Measurements from ENCODE around the gene SMIM15.

The SMIM15 gene

GRCh38 chr5:61182449-61182848, 20.2 kb upstream of the SMIM15 start:
- no peaks in the 10 kb centered on the region for H3K9me3 ChIP-seq (ENCODE audit: control insufficient read depth, insufficient read depth, low read depth, low read length)
- no peaks in the 10 kb centered on the region for H3K36me3 ChIP-seq (ENCODE audit: control insufficient read depth in 2 of 2, insufficient read depth in 1 of 2, low read length in 2 of 2)
- TF ChIP-seq ZSCAN5A (tag by site-specific recombination; IDR thresholded peaks at IDR 0.05) (no peak), GFI1B (tag by site-specific recombination; IDR thresholded peaks at IDR 0.05) (no peak), ZNF404 (tag by site-specific recombination; IDR thresholded peaks at IDR 0.05) (no peak), ZNF394 (tag by site-specific recombination; IDR thresholded peaks at IDR 0.05; ENCODE audit: borderline replicate concordance) (no peak), ZNF138 (tag by site-specific recombination; IDR thresholded peaks at IDR 0.05; ENCODE audit: borderline replicate concordance) (no peak), ZNF654 (tag by site-specific recombination; IDR thresholded peaks at IDR 0.05; ENCODE audit: low read depth) (no peak), ZNF16 (tag by site-specific recombination; IDR thresholded peaks at IDR 0.05; ENCODE audit: low read depth) (no peak)
- no peak overlapping the region for H3K27ac ChIP-seq (ENCODE audit: extremely low read depth, low read depth, low read length)
- H3K4me3 ChIP-seq (ENCODE audit: low read depth, low read length): no peak overlapping the region
- CTCF ChIA-PET: no interaction called here
- POLR2A ChIA-PET: interaction anchor here (0.6 kb wide), 1 partner anchor 28 kb away, joined by 3 read pairs; no protein-coding TSS in a partner anchor
- no peaks in the 10 kb centered on the region for H3K4me1 ChIP-seq (ENCODE audit: control insufficient read depth, insufficient read depth, low read length)

GRCh38 chr5:61180886-61181285, 18.6 kb upstream of the SMIM15 start:
- TF ChIP-seq ZFHX2 (tag by site-specific recombination; conservative IDR thresholded peaks at IDR 0.05) (no peak), REST (tag by site-specific recombination; IDR thresholded peaks at IDR 0.05) (no peak), WT1 (tag by site-specific recombination; IDR thresholded peaks at IDR 0.05) (no peak), ZNF654 (tag by site-specific recombination; IDR thresholded peaks at IDR 0.05; ENCODE audit: low read depth) (no peak), ZNF433 (tag by site-specific recombination; IDR thresholded peaks at IDR 0.05; ENCODE audit: low read depth) (no peak), ZNF16 (tag by site-specific recombination; IDR thresholded peaks at IDR 0.05; ENCODE audit: low read depth) (no peak)
- no peak overlapping the region for H3K27ac ChIP-seq (ENCODE audit: extremely low read depth, low read depth, low read length)
- H3K9me3 ChIP-seq (ENCODE audit: control insufficient read depth, insufficient read depth, low read depth, low read length): no peaks in the 10 kb centered on the region
- ChIA-PET POLR2A (no interaction called here), CTCF (interaction anchor here (0.6 to 1.0 kb wide), 3 partner anchors 11 to 150 kb away, joined by 3 read pairs; no protein-coding TSS in a partner anchor)
- H3K4me1 ChIP-seq (ENCODE audit: control insufficient read depth, insufficient read depth, low read length): no peaks in the 10 kb centered on the region
- no peak overlapping the region for H3K4me3 ChIP-seq (ENCODE audit: low read depth, low read length)
- H3K36me3 ChIP-seq (ENCODE audit: control insufficient read depth in 2 of 2, insufficient read depth in 1 of 2, low read length in 2 of 2): no peaks in the 10 kb centered on the region

GRCh38 chr5:61178702-61179101, 16.4 kb upstream of the SMIM15 start:
- TF ChIP-seq TRIM28 (IDR thresholded peaks at IDR 0.05; ENCODE audit: borderline replicate concordance, low read length) (no peak), ZNF10 (tag by site-specific recombination; IDR thresholded peaks at IDR 0.05) (no peak), KLF8 (tag by site-specific recombination; IDR thresholded peaks at IDR 0.05) (no peak), BCL6B (tag by site-specific recombination; IDR thresholded peaks at IDR 0.05) (no peak), SCRT2 (tag by site-specific recombination; IDR thresholded peaks at IDR 0.05) (no peak), ZNF362 (tag by site-specific recombination; IDR thresholded peaks at IDR 0.05) (no peak), ZNF629 (tag by site-specific recombination; IDR thresholded peaks at IDR 0.05) (no peak), ZNF23 (tag by site-specific recombination; IDR thresholded peaks at IDR 0.05; ENCODE audit: borderline replicate concordance) (no peak), OVOL3 (tag by site-specific recombination; IDR thresholded peaks at IDR 0.05) (no peak), ZNF292 (tag by site-specific recombination; IDR thresholded peaks at IDR 0.05; ENCODE audit: borderline replicate concordance, low read depth) (no peak), ZBTB44 (tag by site-specific recombination; IDR thresholded peaks at IDR 0.05) (no peak)
- ChIA-PET POLR2A (no interaction called here), CTCF (interaction anchor here (0.6 kb wide), 1 partner anchor 530 kb away, joined by 3 read pairs; no protein-coding TSS in a partner anchor)
- Histone ChIP-seq H3K4me1 (ENCODE audit: control insufficient read depth, insufficient read depth, low read length) (no peaks in the 10 kb centered on the region), H3K36me3 (ENCODE audit: control insufficient read depth in 2 of 2, insufficient read depth in 1 of 2, low read length in 2 of 2) (no peaks in the 10 kb centered on the region), H3K4me3 (ENCODE audit: low read depth, low read length) (no peak overlapping the region), H3K27ac (ENCODE audit: extremely low read depth, low read depth, low read length) (no peak overlapping the region), H3K9me3 (ENCODE audit: control insufficient read depth, insufficient read depth, low read depth, low read length) (no peaks in the 10 kb centered on the region)

Measured in HEK293 (cell line).